ENCODE data around the gene F5. TPM values are rescaled to one million over a fixed set of nuclear protein-coding genes. Genes with fewer than 3 reads are reported as not detected.

Gene F5
- under 0.01 TPM in 1 of 2 replicates, not detected in the other for total RNA-seq

GRCh38 chr1:169586395-169587255, at the start of gene F5:
F5 (minus strand) TSS chr1:169586481; CDS start chr1:169586386, 95 bp downstream.

GRCh38 chr1:169630006-169630405, 43.7 kb upstream of the F5 start, which contains the start of gene SELP:
SELP (minus strand) TSS chr1:169630124; CDS start chr1:169630074, 50 bp downstream.

GRCh38 chr1:169485431-169486280, 100.6 kb downstream of the F5 start, which contains the start of gene SLC19A2:
SLC19A2 (minus strand) TSS chr1:169485944; CDS start chr1:169485766, 178 bp downstream.

Other genes with a start within 250 kb of the F5 start
- gene NME7, start 218.7 kb downstream of the F5 start, total RNA-seq: 12.2 and 17.7 TPM in 2 replicates
- gene BLZF1, start 218.3 kb downstream of the F5 start, total RNA-seq: 21.5 and 31.2 TPM in 2 replicates
- 0.09 and 0.14 TPM in 2 replicates for gene CCDC181, start 159.0 kb downstream of the F5 start, total RNA-seq
- 8.1 and 10.7 TPM in 2 replicates for gene SLC19A2, start 100.5 kb downstream of the F5 start, total RNA-seq
- gene SELP, start 43.6 kb upstream of the F5 start, total RNA-seq: not detected in 2 replicates
- 0.09 and 0.14 TPM in 2 replicates for gene SELL, start 125.1 kb upstream of the F5 start, total RNA-seq
- gene SELE, start 147.6 kb upstream of the F5 start, total RNA-seq: not detected in 2 replicates
- 5.4 and 7.3 TPM in 2 replicates for gene METTL18, start 208.4 kb upstream of the F5 start, total RNA-seq